Trophoblast cell (in vitro differentiated cells and primary cell): ENCODE measurements around the gene TTC24.

Source experiments
- DNase-seq, 2 donors: peaks; one replicate each; pipeline ENCODE4 v3.0.0-alpha.2; 2016
- H2AFZ ChIP-seq: 2 replicates; pipeline ENCODE4 v1.6.1; 2013; ENCODE audit warnings: low read length, moderate library complexity, mild to moderate bottlenecking; ENCODE audit not compliant: insufficient read depth, poor library complexity
- H2AK5ac ChIP-seq: 2 replicates; pipeline ENCODE4 v1.6.1; 2013; ENCODE audit warnings: mild to moderate bottlenecking, low read length
- H2BK120ac ChIP-seq: 2 replicates; pipeline ENCODE4 v1.6.1; 2013; ENCODE audit warnings: low read length, mild to moderate bottlenecking, moderate library complexity; ENCODE audit not compliant: insufficient read depth, poor library complexity
- H2BK12ac ChIP-seq: 2 replicates; pipeline ENCODE4 v1.6.1; 2013; ENCODE audit warnings: mild to moderate bottlenecking, low read length, moderate library complexity
- H2BK5ac ChIP-seq: 2 replicates; pipeline ENCODE4 v1.6.1; 2013; ENCODE audit warnings: low read length, low read depth, moderate library complexity, mild to moderate bottlenecking; ENCODE audit not compliant: poor library complexity
- H3K14ac ChIP-seq: 2 replicates; pipeline ENCODE4 v1.6.1; 2013; ENCODE audit warnings: mild to moderate bottlenecking, low read length
- H3K18ac ChIP-seq: 2 replicates; pipeline ENCODE4 v1.6.1; 2013; ENCODE audit warnings: mild to moderate bottlenecking, low read length
- H3K23ac ChIP-seq: 2 replicates; pipeline ENCODE4 v1.6.1; 2013; ENCODE audit warnings: low read length
- H3K27ac ChIP-seq: 2 replicates; pipeline ENCODE4 v1.5.1; 2013; ENCODE audit warnings: low read depth, mild to moderate bottlenecking, inconsistent platforms, low read length, moderate library complexity
- H3K27me3 ChIP-seq: 2 replicates; pipeline ENCODE4 v1.6.1; 2013; ENCODE audit warnings: inconsistent platforms, mild to moderate bottlenecking, low read length, moderate library complexity; ENCODE audit not compliant: insufficient read depth
- H3K36me3 ChIP-seq, 2 experiments: 1 replicate in 1 of 2; 2 replicates in 1 of 2; pipeline ENCODE4 v1.6.1; 2013; ENCODE audit warnings: low read length in 2 of 2, mild to moderate bottlenecking in 2 of 2, moderate library complexity in 1 of 2; ENCODE audit not compliant: insufficient read depth in 2 of 2, control insufficient read depth in 1 of 2
- H3K4ac ChIP-seq: 2 replicates; pipeline ENCODE4 v1.6.1; 2013; ENCODE audit warnings: low read depth, mild to moderate bottlenecking, low read length, moderate library complexity
- H3K4me1 ChIP-seq, 2 experiments: 1 replicate in 1 of 2; 2 replicates in 1 of 2; pipeline ENCODE4 v1.6.1; 2013; ENCODE audit warnings: low read length in 2 of 2, mild to moderate bottlenecking in 2 of 2, moderate library complexity in 1 of 2; ENCODE audit not compliant: insufficient read depth in 2 of 2, control insufficient read depth in 1 of 2
- H3K4me2 ChIP-seq: 2 replicates; pipeline ENCODE4 v1.6.1; 2013; ENCODE audit warnings: inconsistent platforms, mild to moderate bottlenecking, low read length, moderate library complexity
- H3K4me3 ChIP-seq: 2 replicates; pipeline ENCODE4 v1.5.1; 2013; ENCODE audit warnings: mild to moderate bottlenecking, low read depth, low read length, inconsistent platforms
- H3K79me1 ChIP-seq: one replicate; pipeline ENCODE4 v1.6.1; 2013; ENCODE audit warnings: low read length
- H3K79me2 ChIP-seq: 2 replicates; pipeline ENCODE4 v1.6.1; 2013; ENCODE audit warnings: low read length, mild to moderate bottlenecking; ENCODE audit not compliant: control insufficient read depth, insufficient read depth, poor library complexity
- H3K9ac ChIP-seq: 2 replicates; pipeline ENCODE4 v1.6.1; 2013; ENCODE audit warnings: mild to moderate bottlenecking, low read length
- H3K9me3 ChIP-seq: 2 replicates; pipeline ENCODE4 v1.6.1; 2013; ENCODE audit warnings: low read depth, mild to moderate bottlenecking, control low read depth, inconsistent platforms, low read length; ENCODE audit not compliant: insufficient read depth
- H4K12ac ChIP-seq: 2 replicates; pipeline ENCODE4 v1.6.1; 2013; ENCODE audit warnings: low read depth, mild to moderate bottlenecking, low read length, moderate library complexity
- H4K8ac ChIP-seq: 2 replicates; pipeline ENCODE4 v1.6.1; 2013; ENCODE audit warnings: low read depth, mild to moderate bottlenecking, low read length, moderate library complexity
- H4K91ac ChIP-seq: one replicate; pipeline ENCODE4 v1.6.1; 2013; ENCODE audit warnings: low read depth, mild to moderate bottlenecking, low read length, moderate library complexity
- WGBS: extraction: QIAGEN DNeasy Blood & Tissue Kit; methylation state at CpG from one replicate; pipeline ENCODE4 v1.1.7; 2013; ENCODE audit warnings: missing lambda C conversion rate; ENCODE audit not compliant: insufficient read length, insufficient coverage; ENCODE audit errors: extremely low coverage; 5-methylcytosine and 5-hydroxymethylcytosine counted together

TTC24 gene

GRCh38 chr1:156581661-156582387 is 2.3 kb downstream of the TTC24 start:
- Histone ChIP-seq H3K4me1 (no peaks in the 10 kb centered on the region), H2BK5ac (no peak overlapping the region), H3K4ac (no peak overlapping the region), H3K18ac (no peak overlapping the region), H3K36me3 (no peaks in the 10 kb centered on the region), H3K4me3 (no peak overlapping the region), H3K79me1 (no peaks in the 10 kb centered on the region), H4K12ac (no peak overlapping the region), H2AK5ac (no peak overlapping the region), H4K91ac (no peak overlapping the region), H2BK120ac (no peak overlapping the region), H3K9me3 (no peaks in the 10 kb centered on the region), H3K27me3 (no peaks in the 10 kb centered on the region), H3K9ac (no peak overlapping the region), H2AFZ (no peak overlapping the region), H3K79me2 (no peaks in the 10 kb centered on the region), H3K14ac (no peak overlapping the region), H3K27ac (no peak overlapping the region), H3K4me2 (no peak overlapping the region), H3K23ac (no peak overlapping the region), H2BK12ac (no peak overlapping the region), H4K8ac (no peak overlapping the region)
- no peak for DNase-seq
- no CpG with 5 or more reads among the region's 21 CpGs for WGBS

GRCh38 chr1:156582388-156583017 is 3.0 kb downstream of the TTC24 start:
- Histone ChIP-seq H3K18ac (no peak overlapping the region), H2BK12ac (no peak overlapping the region), H3K23ac (no peak overlapping the region), H2BK5ac (no peak overlapping the region), H3K4me1 (no peaks in the 10 kb centered on the region), H3K9me3 (no peaks in the 10 kb centered on the region), H2AFZ (no peak overlapping the region), H4K91ac (no peak overlapping the region), H3K27ac (no peak overlapping the region), H3K36me3 (no peaks in the 10 kb centered on the region), H2AK5ac (no peak overlapping the region), H3K4me3 (no peak overlapping the region), H2BK120ac (no peak overlapping the region), H3K9ac (no peak overlapping the region), H3K4ac (no peak overlapping the region), H3K79me1 (no peaks in the 10 kb centered on the region), H4K12ac (no peak overlapping the region), H3K27me3 (no peaks in the 10 kb centered on the region), H4K8ac (no peak overlapping the region), H3K14ac (no peak overlapping the region), H3K4me2 (no peak overlapping the region), H3K79me2 (no peaks in the 10 kb centered on the region)
- no CpG with 5 or more reads among the region's 9 CpGs for WGBS
- no peak for DNase-seq

GRCh38 chr1:156583821-156584622 is 4.5 kb downstream of the TTC24 start:
- Histone ChIP-seq H3K9ac (no peak overlapping the region), H3K27me3 (no peaks in the 10 kb centered on the region), H2BK5ac (no peak overlapping the region), H4K8ac (no peak overlapping the region), H3K27ac (no peak overlapping the region), H3K4me1 (no peaks in the 10 kb centered on the region), H3K9me3 (no peaks in the 10 kb centered on the region), H2AFZ (no peak overlapping the region), H3K79me1 (no peaks in the 10 kb centered on the region), H3K14ac (no peak overlapping the region), H3K79me2 (no peaks in the 10 kb centered on the region), H3K36me3 (no peaks in the 10 kb centered on the region), H2BK12ac (no peak overlapping the region), H3K23ac (no peak overlapping the region), H3K4me3 (no peak overlapping the region), H3K4me2 (no peak overlapping the region), H4K91ac (no peak overlapping the region), H3K18ac (no peak overlapping the region), H2BK120ac (no peak overlapping the region), H2AK5ac (no peak overlapping the region), H3K4ac (no peak overlapping the region), H4K12ac (no peak overlapping the region)
- WGBS = no CpG with 5 or more reads among the region's 20 CpGs
- peak; percentile 67 to 93 for DNase-seq

GRCh38 chr1:156584813-156585212 is 5.3 kb downstream of the TTC24 start:
- Histone ChIP-seq H4K12ac (no peak overlapping the region), H3K4me1 (no peaks in the 10 kb centered on the region), H3K9ac (no peak overlapping the region), H2BK120ac (no peak overlapping the region), H2BK5ac (no peak overlapping the region), H3K27ac (no peak overlapping the region), H2AFZ (no peak overlapping the region), H3K4me3 (no peak overlapping the region), H3K4ac (no peak overlapping the region), H3K79me1 (no peaks in the 10 kb centered on the region), H4K8ac (no peak overlapping the region), H3K79me2 (no peaks in the 10 kb centered on the region), H3K36me3 (no peaks in the 10 kb centered on the region), H3K14ac (no peak overlapping the region), H3K23ac (no peak overlapping the region), H3K4me2 (no peak overlapping the region), H3K18ac (no peak overlapping the region), H4K91ac (no peak overlapping the region), H2AK5ac (no peak overlapping the region), H3K27me3 (no peaks in the 10 kb centered on the region), H3K9me3 (no peaks in the 10 kb centered on the region), H2BK12ac (no peak overlapping the region)
- DNase-seq = peak in 1 of 2 donors; percentile 7
- no CpG with 5 or more reads among the region's 11 CpGs for WGBS
